Measurements from ENCODE around the gene DENND10. TPM values are rescaled to one million over a fixed set of nuclear protein-coding genes. Genes with fewer than 3 reads are reported as not detected.
"Not testable (repeated sequence)": the region's sequence is repeated elsewhere in the genome, so short reads cannot be mapped to it uniquely, and the experiment has no call there.

Gene DENND10
- total RNA-seq, 2 experiments from 2014 or later, result 39.9 to 41.3 TPM

DNA sequence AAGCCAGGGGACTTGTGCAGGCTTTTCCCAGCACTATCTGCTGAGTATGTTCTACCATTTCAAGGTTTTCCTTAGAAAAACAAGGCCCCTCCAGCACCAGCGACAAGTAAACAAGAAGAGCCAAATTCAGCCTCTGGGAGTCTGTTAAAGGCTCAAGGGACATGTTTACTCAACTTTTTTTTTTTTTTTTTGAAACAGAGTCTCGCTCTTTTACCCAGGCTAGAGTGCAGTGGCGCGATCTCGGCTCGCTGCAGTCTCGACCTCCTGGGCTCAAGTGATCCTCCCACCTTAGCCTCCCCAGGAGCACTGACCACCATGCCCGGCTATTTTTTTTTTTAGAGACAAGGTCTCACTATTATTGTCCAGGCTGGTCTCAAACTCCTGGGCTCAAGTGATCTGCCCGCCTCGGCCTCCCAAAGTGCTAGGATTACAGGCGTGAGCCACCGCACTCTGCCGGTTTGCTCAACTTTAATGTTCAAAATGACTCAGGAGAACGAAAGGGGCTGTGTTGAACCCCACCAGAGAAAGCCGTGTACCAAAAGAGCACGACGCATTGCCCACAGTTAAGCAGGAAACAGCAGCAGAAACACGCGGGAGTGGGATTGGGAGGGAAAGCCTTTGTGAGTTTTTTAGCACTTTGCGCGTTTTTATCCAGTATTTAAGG lies 73.9 kb downstream of the DENND10 start:
- peaks cover 32% of the 10 kb centered on the region for H3K36me3 Mint-ChIP-seq (ENCODE audit: low read depth)
- H3K4me3 Mint-ChIP-seq, result peak overlapping the region; percentile 87
- ATAC-seq (peak; percentile 21), DNase-seq (peak; percentile 47)
- peak overlapping the region; percentile 91 for H3K27ac Mint-ChIP-seq
- no peaks in the 10 kb centered on the region for H3K9me3 Mint-ChIP-seq (ENCODE audit: insufficient read depth)
- no peaks in the 10 kb centered on the region for H3K27me3 Mint-ChIP-seq (ENCODE audit: low read depth)
- ChIA-PET POLR2A (no interaction called here), CTCF (interaction anchor here (0.6 to 1.7 kb wide), 3 partner anchors 9 to 238 kb away, joined by 3 to 8 read pairs (median 3); no protein-coding TSS in a partner anchor)
- peaks cover 31% of the 10 kb centered on the region for H3K4me1 Mint-ChIP-seq (ENCODE audit: low read depth)

DNA sequence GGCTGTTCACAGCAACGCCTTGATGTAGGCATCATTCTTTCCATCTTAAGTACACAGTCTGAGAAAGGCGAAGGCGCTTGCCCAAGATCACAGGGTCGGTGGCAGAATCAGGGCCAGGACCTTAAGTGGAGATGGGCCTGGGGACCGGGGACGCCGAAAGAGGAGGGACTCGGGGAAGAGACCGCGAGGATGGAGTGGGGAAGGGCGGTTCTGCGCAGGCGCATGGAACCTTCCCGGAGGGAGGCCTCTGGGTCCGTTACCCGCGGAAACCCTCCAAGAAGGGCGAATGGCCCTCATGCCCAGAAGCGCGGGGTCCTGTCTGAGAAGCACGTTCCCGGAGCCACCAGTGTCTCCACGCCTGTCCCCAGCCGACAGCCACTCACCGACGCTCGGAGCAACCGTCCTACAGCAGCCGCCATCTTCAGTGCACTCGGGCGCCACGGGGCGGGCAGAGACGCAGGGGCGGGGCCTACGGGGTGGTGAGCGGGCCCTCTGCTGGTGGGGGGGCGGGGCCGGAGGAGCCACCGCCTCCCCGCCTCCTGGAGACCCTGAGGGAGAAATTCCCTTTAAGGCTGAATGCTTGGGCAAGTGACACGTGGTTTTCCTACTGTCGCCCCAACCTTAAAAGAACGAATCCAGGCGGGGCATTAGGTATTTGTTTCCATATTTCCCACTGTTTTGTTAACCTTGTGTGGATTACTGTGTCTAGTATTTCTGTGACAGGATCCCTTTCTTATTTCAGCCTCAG lies 74.6 kb downstream of the DENND10 start, which contains the start of gene PRDX3:
PRDX3 (minus strand) TSS at position 441 of the 748 bp plus-strand sequence; CDS start at position 419, 22 bp downstream.
- peak within 1 kb of the TSS; percentile 91 for H3K27ac Mint-ChIP-seq
- no peaks in the 10 kb centered on the region for H3K27me3 Mint-ChIP-seq (ENCODE audit: low read depth)
- H3K36me3 Mint-ChIP-seq (ENCODE audit: low read depth), result peaks cover 28% of the 10 kb centered on the region
- POLR2A ChIA-PET, result interaction anchor here (0.6 to 2.6 kb wide), 4 partner anchors 9 to 28 kb away, joined by 3 to 8 read pairs (median 4); partner anchors contain the start of gene GRK5
- H3K4me1 Mint-ChIP-seq (ENCODE audit: low read depth), result peaks cover 31% of the 10 kb centered on the region
- CTCF ChIA-PET, result interaction anchor here (0.9 to 2.8 kb wide), 4 partner anchors 11 to 38 kb away, joined by 3 to 15 read pairs (median 4); partner anchors contain the start of gene GRK5
- peak within 1 kb of the TSS; percentile 87 for H3K4me3 Mint-ChIP-seq
- DNase-seq (peak; percentile 96), ATAC-seq (peak; percentile 99)
- H3K9me3 Mint-ChIP-seq (ENCODE audit: insufficient read depth), result no peaks in the 10 kb centered on the region

DNA sequence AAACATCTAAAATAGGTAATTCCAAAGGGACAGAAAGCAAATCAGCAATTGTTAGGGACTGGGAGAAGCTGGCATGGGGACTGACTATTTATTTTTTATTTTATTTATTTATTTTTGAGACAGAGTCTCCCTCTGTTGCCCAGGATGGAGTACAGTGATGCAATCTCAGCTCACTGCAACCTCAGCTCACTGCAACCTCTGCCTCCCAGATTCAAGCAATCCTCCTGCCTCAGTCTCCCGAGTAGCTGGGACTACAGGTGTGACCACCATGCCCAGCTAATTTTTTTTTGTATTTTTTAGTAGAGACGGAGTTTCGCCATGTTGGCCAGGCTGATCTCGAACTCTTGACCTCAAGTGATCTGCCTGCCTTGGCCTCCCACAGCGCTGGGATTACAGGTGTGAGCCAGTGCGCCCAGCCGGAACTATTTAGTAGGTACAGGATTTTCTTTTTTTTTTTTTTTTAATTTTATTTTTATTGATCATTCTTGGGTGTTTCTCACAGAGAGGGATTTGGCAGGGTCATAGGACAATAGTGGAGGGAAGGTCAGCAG lies 77.0 kb downstream of the DENND10 start:
- not testable (repeated sequence) for H3K9me3 Mint-ChIP-seq (ENCODE audit: insufficient read depth); H3K27ac Mint-ChIP-seq; DNase-seq; ATAC-seq; H3K4me3 Mint-ChIP-seq; H3K27me3 Mint-ChIP-seq (ENCODE audit: low read depth)
- peaks cover 27% of the 10 kb centered on the region for H3K4me1 Mint-ChIP-seq (ENCODE audit: low read depth)
- POLR2A ChIA-PET, result interaction anchor here (2.6 kb wide), 1 partner anchor 26 kb away, joined by 8 read pairs; the partner anchor contains the start of gene GRK5
- peaks cover 14% of the 10 kb centered on the region for H3K36me3 Mint-ChIP-seq (ENCODE audit: low read depth)
- CTCF ChIA-PET, result interaction anchor here (0.6 to 2.8 kb wide), 9 partner anchors 9 to 265 kb away, joined by 3 to 15 read pairs (median 4); no protein-coding TSS in a partner anchor

DNA sequence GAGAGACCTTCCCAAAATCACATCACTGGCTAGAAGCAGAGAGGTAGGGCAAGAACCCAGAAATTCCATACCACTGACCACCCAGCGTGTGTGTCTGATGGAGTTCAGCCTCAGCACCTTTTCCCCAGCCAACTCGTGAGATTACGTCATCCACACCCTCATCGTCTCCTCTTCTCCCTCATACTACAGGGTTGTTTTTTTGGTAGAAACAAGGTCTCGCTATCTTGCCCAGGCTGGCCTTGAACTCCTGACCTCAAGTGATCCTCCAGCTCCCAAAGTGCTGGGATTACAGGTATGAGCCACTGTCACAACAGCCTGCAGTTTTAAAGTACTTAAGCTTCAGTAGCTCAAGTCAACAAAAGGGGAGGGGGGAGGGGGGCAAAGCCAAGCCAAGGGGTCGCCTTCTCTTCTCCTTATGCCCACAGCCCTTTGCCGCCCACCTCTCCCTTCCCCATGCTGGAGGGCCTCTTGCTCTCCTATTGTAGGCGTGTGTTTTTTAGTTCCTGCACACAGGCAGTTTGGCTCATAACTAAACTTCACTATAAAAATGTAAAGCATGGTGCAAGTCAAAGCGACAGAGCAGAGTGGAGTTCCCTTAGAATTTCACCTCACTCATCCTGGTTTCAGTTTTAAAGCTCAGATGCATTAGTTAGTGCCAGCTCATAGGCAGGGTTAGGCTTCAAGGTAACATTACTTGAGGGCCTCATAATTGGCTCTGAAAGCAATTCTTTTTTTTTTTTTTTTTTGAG lies 79.9 kb downstream of the DENND10 start:
- ChIA-PET CTCF (interaction anchor here (1.0 to 1.3 kb wide), 5 partner anchors 14 to 360 kb away, joined by 3 to 8 read pairs (median 3); partner anchors contain the start of genes GRK5 and SFXN4), POLR2A (no interaction called here)
- Mint-ChIP-seq H3K27me3 (ENCODE audit: low read depth) (no peaks in the 10 kb centered on the region), H3K4me1 (ENCODE audit: low read depth) (peaks cover 11% of the 10 kb centered on the region), H3K9me3 (ENCODE audit: insufficient read depth) (no peaks in the 10 kb centered on the region), H3K27ac (no peak overlapping the region), H3K36me3 (ENCODE audit: low read depth) (no peaks in the 10 kb centered on the region), H3K4me3 (no peak overlapping the region)
- ATAC-seq (no peak), DNase-seq (no peak)

Other genes with a start within 250 kb of the DENND10 start
- under 1 TPM; 0.08 to 0.13 TPM for gene NANOS1, start 74.4 kb upstream of the DENND10 start, total RNA-seq
- gene EIF3A, start 23.3 kb upstream of the DENND10 start, total RNA-seq, result 100 to 1,000 TPM; 126 to 127 TPM
- 10 to 100 TPM; 35.0 to 36.7 TPM for gene SFXN4, start 61.6 kb downstream of the DENND10 start, total RNA-seq
- gene PRDX3, start 74.7 kb downstream of the DENND10 start, total RNA-seq, result 100 to 1,000 TPM; 135 to 136 TPM
- 10 to 100 TPM; 16.9 to 17.6 TPM for gene GRK5, start 103.5 kb downstream of the DENND10 start, total RNA-seq

Measured in activated CD8-positive, alpha-beta T cell treated with anti-CD3 and anti-CD28 coated beads, Interleukin-2, amount 10 ng/mL, durations not matched to agents 7 days and 5 days (primary cell).